ENCODE results near the gene CLCN6.

DNA sequence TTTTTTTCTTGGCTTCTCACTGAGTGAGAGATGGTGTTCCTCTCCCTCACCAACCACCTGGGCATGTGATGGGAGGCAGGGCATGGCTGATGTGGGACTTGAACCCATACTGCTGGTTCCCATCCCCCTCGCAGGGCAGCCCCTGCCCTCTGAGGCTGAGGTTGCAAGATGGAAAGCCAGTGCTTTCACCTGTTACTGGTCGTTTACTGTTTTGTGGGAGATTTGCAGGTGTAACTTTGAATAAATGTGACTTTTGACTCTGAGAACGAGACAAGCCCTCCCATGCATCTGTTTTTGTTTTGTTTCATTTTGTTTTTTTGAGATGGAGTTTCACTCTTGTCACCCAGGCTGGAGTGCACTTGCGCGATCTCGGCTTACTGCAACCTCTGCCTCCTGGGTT, 22.4 kb upstream of the CLCN6 start:
- TF ChIP-seq CTCF (IDR thresholded peaks at IDR 0.05; ENCODE audit: poor library complexity) = no peak
- TF ChIP-seq EZH2 (IDR thresholded peaks at IDR 0.05; ENCODE audit: borderline replicate concordance) = no peak
